Measurements from ENCODE around the gene CXCL8.

Gene CXCL8

GRCh38 chr4:73721435-73721834 is 18.9 kb upstream of the CXCL8 start:
- no peak for DNase-seq

- DNase-seq: no peak
Measured at GRCh38 chr4:73721909-73722308, 18.5 kb upstream of the CXCL8 start.

GRCh38 chr4:73723023-73723422 is 17.3 kb upstream of the CXCL8 start:
- DNase-seq: no peak

GRCh38 chr4:73723928-73724327 is 16.4 kb upstream of the CXCL8 start:
- DNase-seq: no peak

GRCh38 chr4:73725510-73725909 is 14.9 kb upstream of the CXCL8 start:
- DNase-seq: no peak

- DNase-seq: no peak
Measured at GRCh38 chr4:73725985-73726384, 14.4 kb upstream of the CXCL8 start.

GRCh38 chr4:73727685-73728084 is 12.7 kb upstream of the CXCL8 start:
- no peak for DNase-seq

- no peak for DNase-seq
Measured at GRCh38 chr4:73728091-73728741, 12.2 kb upstream of the CXCL8 start.

GRCh38 chr4:73729534-73730165 is 10.7 kb upstream of the CXCL8 start:
- peak in 1 of 2 experiments; percentile 27 for DNase-seq

GRCh38 chr4:73730292-73730691 is 10.1 kb upstream of the CXCL8 start:
- DNase-seq: no peak

- no peak for DNase-seq
Measured at GRCh38 chr4:73730867-73731266, 9.5 kb upstream of the CXCL8 start.

- DNase-seq: no peak
Measured at GRCh38 chr4:73731968-73732610, 8.3 kb upstream of the CXCL8 start.

GRCh38 chr4:73732759-73733431 is 7.5 kb upstream of the CXCL8 start:
- DNase-seq: no peak

- no peak for DNase-seq
Measured at GRCh38 chr4:73734530-73735001, 5.8 kb upstream of the CXCL8 start.

- no peak for DNase-seq
Measured at GRCh38 chr4:73735231-73735630, 5.1 kb upstream of the CXCL8 start.

GRCh38 chr4:73741031-73741749 is 821 bp downstream of the CXCL8 start:
- DNase-seq: no peak

- DNase-seq: no peak
Measured at GRCh38 chr4:73741750-73742489, 1.6 kb downstream of the CXCL8 start.

GRCh38 chr4:73742490-73743160 is 2.3 kb downstream of the CXCL8 start:
- DNase-seq: no peak

GRCh38 chr4:73743281-73743680 is 2.9 kb downstream of the CXCL8 start:
- no peak for DNase-seq

- DNase-seq: no peak
Measured at GRCh38 chr4:73743795-73744194, 3.4 kb downstream of the CXCL8 start.

- no peak for DNase-seq
Measured at GRCh38 chr4:73744203-73744602, 3.8 kb downstream of the CXCL8 start.

- no peak for DNase-seq
Measured at GRCh38 chr4:73750730-73751129, 10.4 kb downstream of the CXCL8 start.

Data from NCI-H1930 (cell line).